ENCODE data around the gene PIK3R1. TPM values are rescaled to one million over a fixed set of nuclear protein-coding genes. Genes with fewer than 3 reads are reported as not detected.

Gene PIK3R1
- total and polyA plus RNA-seq, 10 of the 15 experiments (the other 5 are each of a cell fraction or from before 2014, with no cell fraction given): 7.8 to 38.4 (median 15.7) TPM

- intact Hi-C loops (cut with micrococcal nuclease; ENCODE audit: unreplicated experiment) (loop anchor here (1.0 to 10.0 kb wide), 5 partner anchors 446 to 1098 kb away; no protein-coding TSS in a partner anchor), in situ Hi-C loops (cut with MboI) (loop anchor here (5.0 kb wide), 1 partner anchor 1006 kb away; no protein-coding TSS in a partner anchor)
- H3K4me1 ChIP-seq (ENCODE audit: control insufficient read depth, insufficient read depth, low read length): no peaks in the 10 kb centered on the region
- WGBS (ENCODE audit: insufficient coverage, insufficient replicate concordance, low lambda C conversion rate, missing lambda C conversion rate): 73% methylated on average over 6 of the region's 6 CpGs
- BruUV-seq (replicated peaks): no TSS peak
- SMC1A ChIA-PET (ENCODE audit: uncharacterized antibody, unreplicated experiment): interaction anchor here (0.6 to 9.9 kb wide), 26 partner anchors 9 to 1033 kb away, joined by 3 to 118 read pairs (median 4); no protein-coding TSS in a partner anchor
- POLR2A ChIA-PET: interaction anchor here (0.6 to 0.7 kb wide), 3 partner anchors 9 to 995 kb away, joined by 3 to 6 read pairs (median 4); no protein-coding TSS in a partner anchor
- no peaks in the 10 kb centered on the region; a peak in 1 of 4 replicates for H3K36me3 ChIP-seq (ENCODE audit: control insufficient read depth in 2 of 2, insufficient read depth in 2 of 2, low read length in 1 of 2)
- no peak overlapping the region for H3K4me3 ChIP-seq
- TF ChIP-seq CREM (IDR thresholded peaks at IDR 0.05; ENCODE audit: low read depth): no peak
- TF ChIP-seq RAD21 (IDR thresholded peaks at IDR 0.05; ENCODE audit: insufficient read depth, low read depth, low read length): peak; percentile 97
- TF ChIP-seq ASH2L (IDR thresholded peaks at IDR 0.05; ENCODE audit: borderline replicate concordance, low read depth): no peak
- no peak for TF ChIP-seq BHLHE40 (IDR thresholded peaks at IDR 0.05; ENCODE audit: borderline replicate concordance in 1 of 2, low read depth in 2 of 2, low read length in 1 of 2)
- no peak for TF ChIP-seq NBN (IDR thresholded peaks at IDR 0.05)
- TF ChIP-seq MEF2B (IDR thresholded peaks at IDR 0.05; ENCODE audit: partially characterized antibody, poor library complexity, severe bottlenecking): no peak
- no peak for TF ChIP-seq PRDM15 (CRISPR knock-in tag; IDR thresholded peaks at IDR 0.05)
- no peak for TF ChIP-seq BMI1 (IDR thresholded peaks at IDR 0.05; ENCODE audit: borderline replicate concordance)
- peak; percentile 87 for TF ChIP-seq SMC3 (IDR thresholded peaks at IDR 0.05; ENCODE audit: borderline replicate concordance, low read length)
- TF ChIP-seq YY1 (IDR thresholded peaks at IDR 0.05; ENCODE audit: low read depth, low read length): 0 out of 2 replicates have a peak, but pooled peaks have one; percentile 27
- no peak for TF ChIP-seq USF1 (IDR thresholded peaks at IDR 0.05; ENCODE audit: borderline replicate concordance, extremely low read length, insufficient read depth, low read depth, low read length)
- TF ChIP-seq IRF4 (IDR thresholded peaks at IDR 0.05; ENCODE audit: low read depth, low read length): no peak
- no peak for TF ChIP-seq ZNF622 (IDR thresholded peaks at IDR 0.05)
- TF ChIP-seq CTCF (IDR thresholded peaks at IDR 0.05 in 2 of 3, conservative IDR thresholded peaks at IDR 0.05 in 1 of 3; ENCODE audit: control insufficient read depth in 2 of 3, extremely low read depth in 1 of 3, insufficient read depth in 1 of 3, low read depth in 3 of 3, low read length in 3 of 3): peak; percentile 76 to 81 (median 78)
- FAIRE-seq (peak; percentile 74), DNase-seq (ENCODE audit: low read depth, low spot score) (no peak), ATAC-seq (peak; percentile 89)
- H3K9me3 ChIP-seq (replicated peaks; ENCODE audit: control insufficient read depth, insufficient read depth, low read length): no peaks in the 10 kb centered on the region
- peaks cover 4% of the 10 kb centered on the region for H4K20me1 ChIP-seq (ENCODE audit: control insufficient read depth, insufficient read depth)
- no peak overlapping the region for H2AFZ ChIP-seq (ENCODE audit: control insufficient read depth, low read depth, low read length)
- H3K27ac ChIP-seq (ENCODE audit: control insufficient read depth, insufficient read depth): no peak overlapping the region
- RAD21 ChIA-PET (ENCODE audit: unreplicated experiment): interaction anchor here (0.6 to 2.3 kb wide), 16 partner anchors 9 to 1096 kb away, joined by 3 to 22 read pairs (median 3); no protein-coding TSS in a partner anchor
- H3K79me2 ChIP-seq (ENCODE audit: control insufficient read depth, insufficient read depth, low read length): peaks cover 17% of the 10 kb centered on the region
- H3K4me2 ChIP-seq (ENCODE audit: control insufficient read depth, insufficient read depth): no peak overlapping the region
- CTCF ChIA-PET: interaction anchor here (0.6 to 6.6 kb wide), 32 partner anchors 9 to 1050 kb away, joined by 3 to 73 read pairs (median 4); partner anchors contain the start of gene PIK3R1
- H3K27me3 ChIP-seq (replicated peaks in 1 of 2; ENCODE audit: control insufficient read depth in 2 of 2, insufficient read depth in 2 of 2, low read length in 1 of 2): no peaks in the 10 kb centered on the region
- H3K9ac ChIP-seq (ENCODE audit: control insufficient read depth, insufficient read depth, low read length): no peak overlapping the region
Observed at GRCh38 chr5:68252673-68253623, 37.4 kb downstream of the PIK3R1 start.

Data from GM12878 (cell line).